GM12801 (cell line): Measurements from ENCODE around the gene NCKAP5.

Source experiments
- CTCF ChIP-seq: IDR thresholded peaks from one replicate; pipeline ENCODE4 v1.5.1; 2011; ENCODE audit warnings: control low read depth; ENCODE audit not compliant: insufficient read length; ENCODE audit errors: extremely low read depth

NCKAP5 gene

GRCh38 chr2:132971310-132972061 is 596.8 kb downstream of the NCKAP5 start:
- TF ChIP-seq CTCF: no peak

- TF ChIP-seq CTCF: no peak
Observed at GRCh38 chr2:132969371-132969985, 598.8 kb downstream of the NCKAP5 start.

GRCh38 chr2:132965460-132965859 is 602.8 kb downstream of the NCKAP5 start:
- no peak for TF ChIP-seq CTCF

- TF ChIP-seq CTCF: no peak
Observed at GRCh38 chr2:132963161-132963560, 605.1 kb downstream of the NCKAP5 start.

GRCh38 chr2:132958887-132959286 is 609.4 kb downstream of the NCKAP5 start:
- TF ChIP-seq CTCF: no peak

- TF ChIP-seq CTCF: no peak
Observed at GRCh38 chr2:132955871-132956615, 612.2 kb downstream of the NCKAP5 start.

- TF ChIP-seq CTCF: no peak
Observed at GRCh38 chr2:132953771-132954170, 614.5 kb downstream of the NCKAP5 start.
